GM08714 (cell line): ENCODE measurements around the gene P3H1.
"Not testable (repeated sequence)": the region's sequence is repeated elsewhere in the genome, so short reads cannot be mapped to it uniquely, and the experiment has no call there.

Experiments used
- H3K4me3 ChIP-seq: fragments of 200-500 bp; sonication (Bioruptor generic); 2 replicates; pipeline ENCODE4 v1.5.1; 2014; ENCODE audit warnings: mild to moderate bottlenecking, low read length, inconsistent platforms
- ZNF274 ChIP-seq: IDR thresholded peaks from 2 replicates; pipeline ENCODE4 v1.6.1; 2012; ENCODE audit warnings: mild to moderate bottlenecking, low read depth, low read length

P3H1 gene

GRCh38 chr1:42713293-42713692 lies 53.5 kb downstream of the P3H1 start:
- TF ChIP-seq ZNF274 = no peak
- H3K4me3 ChIP-seq = no peak overlapping the region

- H3K4me3 ChIP-seq = not testable (repeated sequence)
Measured at GRCh38 chr1:42712808-42713207, 54.0 kb downstream of the P3H1 start.

- no peak for TF ChIP-seq ZNF274
- no peak overlapping the region for H3K4me3 ChIP-seq
Measured at GRCh38 chr1:42703888-42704464, 62.9 kb downstream of the P3H1 start.

- H3K4me3 ChIP-seq = no peak overlapping the region
- TF ChIP-seq ZNF274 = no peak
Measured at GRCh38 chr1:42700006-42700405, 66.8 kb downstream of the P3H1 start.

- no peak for TF ChIP-seq ZNF274
- H3K4me3 ChIP-seq = no peak overlapping the region
Measured at GRCh38 chr1:42698081-42698813, 68.6 kb downstream of the P3H1 start.
